IMR-90 (cell line): Measurements from ENCODE around the gene SAMM50. TPM values are rescaled to one million over a fixed set of nuclear protein-coding genes. Genes with fewer than 3 reads are reported as not detected.

Experiments used
- ATAC-seq: fragments of 200-7000 bp; cut with Tn5 transposase; 2 replicates; pipeline ENCODE4 v1.9.1; 2020; ENCODE audit warnings: low read depth, mild to moderate bottlenecking, moderate library complexity
- BruUV-seq: library from RNA; stranded (reverse); fragments of 400-500 nt; replicated peaks from 2 replicates; lab custom pipeline; 2021; lab: Mats Ljungman, UMichigan
- CTCF ChIA-PET: fragments of 300-600 bp; formaldehyde crosslinking; extraction: SDS; loops from one replicate; lab custom pipeline; 2021; ENCODE audit warnings: antibody characterized with exemption; lab: Yijun Ruan, JAX
- POLR2A ChIA-PET: fragments of 300-600 bp; sonication (Branson Sonifier 250); formaldehyde crosslinking; loops from one replicate; lab custom pipeline; 2022; ENCODE audit warnings: antibody characterized with exemption; ENCODE audit not compliant: unreplicated experiment; lab: Charles Lee
- DNase-seq: peaks from one replicate; pipeline ENCODE4 v3.0.0; 2013
- H2AFZ ChIP-seq: replicated peaks from 2 replicates; pipeline ENCODE3; 2013; ENCODE audit warnings: low read length, mild to moderate bottlenecking; ENCODE audit not compliant: poor library complexity
- H2AK5ac ChIP-seq: 2 replicates; pipeline ENCODE4 v1.6.1; 2013; ENCODE audit warnings: low read depth, low read length, inconsistent platforms
- H2AK9ac ChIP-seq: replicated peaks from 2 replicates; pipeline ENCODE3; 2013; ENCODE audit warnings: mild to moderate bottlenecking, low read depth, low read length, moderate library complexity; ENCODE audit not compliant: poor library complexity
- H2BK120ac ChIP-seq: 2 replicates; pipeline ENCODE4 v1.6.1; 2013; ENCODE audit warnings: low read depth, low read length, inconsistent platforms
- H2BK15ac ChIP-seq: 3 replicates; pipeline ENCODE4 v1.6.1; 2013; ENCODE audit warnings: low read depth, low read length, inconsistent platforms
- H2BK20ac ChIP-seq: 2 replicates; pipeline ENCODE4 v1.6.1; 2013; ENCODE audit warnings: low read depth, mild to moderate bottlenecking, inconsistent platforms, low read length, moderate library complexity
- H2BK5ac ChIP-seq: 2 replicates; pipeline ENCODE4 v1.6.1; 2013; ENCODE audit warnings: mild to moderate bottlenecking, low read depth, low read length, inconsistent platforms; ENCODE audit not compliant: poor library complexity, severe bottlenecking
- H3K14ac ChIP-seq: replicated peaks from 2 replicates; pipeline ENCODE4 v1.6.1; 2013; ENCODE audit warnings: low read depth, low read length, inconsistent platforms
- H3K18ac ChIP-seq: 2 replicates; pipeline ENCODE4 v1.6.1; 2013; ENCODE audit warnings: low read depth, low read length, control low read depth
- H3K23ac ChIP-seq: 2 replicates; pipeline ENCODE4 v1.6.1; 2013; ENCODE audit warnings: low read depth, low read length, inconsistent platforms
- H3K27ac ChIP-seq: 2 replicates; pipeline ENCODE4 v1.5.1; 2013; ENCODE audit warnings: mild to moderate bottlenecking, control low read depth, low read length; ENCODE audit not compliant: insufficient read depth
- H3K27me3 ChIP-seq: 2 replicates; pipeline ENCODE4 v1.6.1; 2013; ENCODE audit warnings: low read length; ENCODE audit not compliant: control insufficient read depth, insufficient read depth
- H3K36me3 ChIP-seq: 2 replicates; pipeline ENCODE4 v1.6.1; 2013; ENCODE audit warnings: low read length, mixed read lengths; ENCODE audit not compliant: control insufficient read depth, insufficient read depth
- H3K4ac ChIP-seq: 2 replicates; pipeline ENCODE4 v1.6.1; 2013; ENCODE audit warnings: low read depth, low read length, inconsistent platforms
- H3K4me1 ChIP-seq: 2 replicates; pipeline ENCODE4 v1.6.1; 2013; ENCODE audit warnings: low read length, mixed read lengths; ENCODE audit not compliant: control insufficient read depth, insufficient read depth
- H3K4me2 ChIP-seq: 2 replicates; pipeline ENCODE4 v1.6.1; 2013; ENCODE audit warnings: low read depth, mild to moderate bottlenecking, control low read depth, low read length, moderate library complexity
- H3K4me3 ChIP-seq: 2 replicates; pipeline ENCODE4 v1.5.1; 2013; ENCODE audit warnings: low read depth, mild to moderate bottlenecking, control low read depth, low read length, moderate library complexity; ENCODE audit not compliant: insufficient read depth
- H3K56ac ChIP-seq: 2 replicates; pipeline ENCODE4 v1.6.1; 2013; ENCODE audit warnings: low read length, inconsistent platforms; ENCODE audit not compliant: insufficient read depth; ENCODE audit errors: extremely low read depth
- H3K79me1 ChIP-seq, 2 experiments: 2 replicates each; pipeline ENCODE4 v1.6.1; 2013; ENCODE audit warnings: low read length in 2 of 2, inconsistent platforms in 1 of 2, low read depth in 1 of 2
- H3K9ac ChIP-seq: 2 replicates; pipeline ENCODE4 v1.6.1; 2013; ENCODE audit warnings: low read depth, low read length, control low read depth
- H3K9me1 ChIP-seq: 2 replicates; pipeline ENCODE4 v1.6.1; 2013; ENCODE audit warnings: low read length, inconsistent platforms; ENCODE audit not compliant: insufficient read depth
- H3K9me3 ChIP-seq: 2 replicates; pipeline ENCODE4 v1.6.1; 2013; ENCODE audit warnings: low read length; ENCODE audit not compliant: control insufficient read depth, insufficient read depth
- H4K20me1 ChIP-seq: 2 replicates; pipeline ENCODE4 v1.6.1; 2013; ENCODE audit warnings: low read length, inconsistent platforms; ENCODE audit not compliant: insufficient read depth
- H4K5ac ChIP-seq: 2 replicates; pipeline ENCODE4 v1.6.1; 2013; ENCODE audit warnings: mild to moderate bottlenecking, low read depth, low read length, control low read depth
- H4K8ac ChIP-seq, 2 experiments: 2 replicates each; pipeline ENCODE4 v1.6.1; 2013; ENCODE audit warnings: low read depth in 2 of 2, low read length in 2 of 2, control low read depth in 1 of 2, inconsistent platforms in 1 of 2
- H4K91ac ChIP-seq: 2 replicates; pipeline ENCODE4 v1.6.1; 2013; ENCODE audit warnings: low read depth, low read length, inconsistent platforms; ENCODE audit not compliant: insufficient read depth
- CEBPB ChIP-seq: IDR thresholded peaks from 2 replicates; pipeline ENCODE4 v1.6.1; 2012; ENCODE audit warnings: low read depth, low read length, improper control_type of control experiment
- FOS ChIP-seq: fragments of 150-350 bp; IDR thresholded peaks from 2 replicates; pipeline ENCODE4 v1.6.1; 2016; ENCODE audit warnings: low read depth, low read length
- RCOR1 ChIP-seq: IDR thresholded peaks from 2 replicates; pipeline ENCODE4 v1.6.1; 2012; ENCODE audit warnings: mild to moderate bottlenecking, low read length, improper control_type of control experiment; ENCODE audit not compliant: insufficient replicate concordance
- RFX5 ChIP-seq: IDR thresholded peaks from 2 replicates; pipeline ENCODE4 v1.8.0; 2012; ENCODE audit warnings: low read depth, mild to moderate bottlenecking, low read length, moderate library complexity
- WGBS, 2 experiments: methylation state at CpG; one replicate each; pipeline versions ENCODE4 v1.1.5 to v1.1.7; 2013; ENCODE audit warnings: missing lambda C conversion rate in 2 of 2; ENCODE audit not compliant: insufficient read length in 1 of 2; ENCODE audit errors: extremely low coverage in 2 of 2; 5-methylcytosine and 5-hydroxymethylcytosine counted together
- dilution Hi-C: fragments of 300-500 bp; cut with HindIII; formaldehyde crosslinking; loops from one replicate; pipeline ENCODE4 v1.14.3; 2018; ENCODE audit warnings: low sequenced_read_pairs; ENCODE audit not compliant: unreplicated experiment
- in situ Hi-C: fragments of 300-500 bp; cut with MboI; formaldehyde crosslinking; loops from 3 replicates; pipeline ENCODE4 v1.14.3; 2019; ENCODE audit warnings: low sequenced_read_pairs, inconsistent platforms, mixed read lengths
- intact Hi-C: fragments of 100-400 bp; cut with micrococcal nuclease; formaldehyde crosslinking; loops from 2 replicates; pipeline ENCODE4 v1.10.0; 2022
- polyA plus RNA-seq, 3 experiments: library from polyadenylated mRNA; depleted of rRNA; stranded (reverse); fragments of >200 nt; gene quantifications; 2 replicates each; pipeline ENCODE4 v1.2.3, GENCODE V29; 2012; ENCODE audit warnings: low replicate concordance in 1 of 3
- total RNA-seq: library from RNA; depleted of rRNA; stranded (reverse); fragments of >200 nt; gene quantifications from 2 replicates; pipeline ENCODE4 v1.2.3, GENCODE V29; 2012
- TF ChIP-seq, protein P1 (sequence below): fragments of 150-350 bp; IDR thresholded peaks from 2 replicates; pipeline ENCODE4 v1.6.1; 2016; ENCODE audit warnings: low read depth, mild to moderate bottlenecking, low read length, moderate library complexity, borderline replicate concordance

The SAMM50 gene
- total and polyA plus RNA-seq, 2 of the 4 experiments (the other 2 are of a cell fraction) = 40.6 to 43.7 TPM

DNA sequence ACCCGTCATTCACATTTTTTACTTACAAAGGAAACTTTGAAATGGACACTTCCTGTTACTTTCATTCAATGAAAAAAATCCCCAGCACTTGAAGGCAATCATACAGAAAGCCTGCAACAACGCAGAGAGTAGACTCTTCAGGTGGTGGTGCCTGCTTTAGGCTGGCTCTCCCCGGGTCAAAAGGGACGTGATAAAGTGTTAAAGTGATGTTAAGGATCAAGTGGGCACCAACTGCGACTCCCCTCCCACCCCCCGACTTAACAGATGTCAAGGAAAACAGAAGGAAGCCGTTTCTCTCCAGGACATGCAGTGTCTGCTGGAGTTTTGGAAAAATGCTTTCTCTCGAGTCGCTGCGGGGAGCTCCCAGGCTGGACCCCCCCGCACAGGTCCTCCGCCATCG is 32.1 kb upstream of the SAMM50 start:
- Histone ChIP-seq H3K79me1 (peaks cover 0 to 23% of the 10 kb centered on the region in 2 experiments; a peak in 2 of 4 replicates), H3K4me1 (peaks cover 28% of the 10 kb centered on the region), H2BK120ac (peak overlapping the region; percentile 92), H3K27ac (peak overlapping the region; percentile 91), H3K9me3 (no peaks in the 10 kb centered on the region), H4K20me1 (peaks cover 6% of the 10 kb centered on the region; the same call in 1 of the 2 replicates), H2BK20ac (peak overlapping the region; percentile 79), H4K5ac (peak overlapping the region; percentile 100), H3K14ac (peak overlapping the region; percentile 92), H2BK5ac (peak overlapping the region; percentile 85), H3K4ac (peak overlapping the region; percentile 94), H2AFZ (peak overlapping the region; percentile 94), H4K91ac (peak overlapping the region; percentile 87), H2AK5ac (peak overlapping the region; percentile 98; the same call in 1 of the 2 replicates), H3K4me3 (peak overlapping the region; percentile 33), H3K23ac (peak overlapping the region; percentile 88), H3K9me1 (peaks cover 36% of the 10 kb centered on the region), H2AK9ac (peak overlapping the region; percentile 77), H3K27me3 (no peaks in the 10 kb centered on the region), H3K56ac (peak overlapping the region; percentile 76; the same call in 1 of the 2 replicates), H2BK15ac (peak overlapping the region; percentile 98; the same call in 2 of the 3 replicates), H3K18ac (peak overlapping the region; percentile 97), H4K8ac (peak overlapping the region; percentile 97 to 98), H3K36me3 (0 out of 2 replicates have a peak, but pooled peaks cover 2% of the 10 kb centered on the region), H3K9ac (peak overlapping the region; percentile 72), H3K4me2 (peak overlapping the region; percentile 94)
- intact Hi-C loops = no loop called here
- no peak for TF ChIP-seq CEBPB
- no peak for TF ChIP-seq RCOR1
- TF ChIP-seq, protein P1, sequence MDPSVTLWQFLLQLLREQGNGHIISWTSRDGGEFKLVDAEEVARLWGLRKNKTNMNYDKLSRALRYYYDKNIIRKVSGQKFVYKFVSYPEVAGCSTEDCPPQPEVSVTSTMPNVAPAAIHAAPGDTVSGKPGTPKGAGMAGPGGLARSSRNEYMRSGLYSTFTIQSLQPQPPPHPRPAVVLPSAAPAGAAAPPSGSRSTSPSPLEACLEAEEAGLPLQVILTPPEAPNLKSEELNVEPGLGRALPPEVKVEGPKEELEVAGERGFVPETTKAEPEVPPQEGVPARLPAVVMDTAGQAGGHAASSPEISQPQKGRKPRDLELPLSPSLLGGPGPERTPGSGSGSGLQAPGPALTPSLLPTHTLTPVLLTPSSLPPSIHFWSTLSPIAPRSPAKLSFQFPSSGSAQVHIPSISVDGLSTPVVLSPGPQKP = no peak
- TF ChIP-seq FOS = no peak
- TF ChIP-seq RFX5 = no peak
- no CpG with 5 or more reads among the region's 13 CpGs for WGBS, 2 experiments
- ChIA-PET POLR2A (interaction anchor here (0.7 kb wide), 1 partner anchor 10 kb away, joined by 10 read pairs; no protein-coding TSS in a partner anchor), CTCF (interaction anchor here (0.6 kb wide), 1 partner anchor 549 kb away, joined by 3 read pairs; no protein-coding TSS in a partner anchor)
- BruUV-seq = no TSS peak
- no peak for DNase-seq
- ATAC-seq = peak; percentile 1
- dilution Hi-C loops = no loop called here
- in situ Hi-C loops = no loop called here
